GM19463 (cell line): ENCODE data around the gene IBTK.
"Not testable (repeated sequence)": the region's sequence is repeated elsewhere in the genome, so short reads cannot be mapped to it uniquely, and the experiment has no call there.

ENCODE experiments used
- ATAC-seq: cut with Tn5 transposase; IDR thresholded peaks from one replicate; pipeline ENCODE4 v1.9.1; 2021; ENCODE audit warnings: mild to moderate bottlenecking, moderate library complexity; ENCODE audit not compliant: unreplicated experiment

The IBTK gene, protein sequence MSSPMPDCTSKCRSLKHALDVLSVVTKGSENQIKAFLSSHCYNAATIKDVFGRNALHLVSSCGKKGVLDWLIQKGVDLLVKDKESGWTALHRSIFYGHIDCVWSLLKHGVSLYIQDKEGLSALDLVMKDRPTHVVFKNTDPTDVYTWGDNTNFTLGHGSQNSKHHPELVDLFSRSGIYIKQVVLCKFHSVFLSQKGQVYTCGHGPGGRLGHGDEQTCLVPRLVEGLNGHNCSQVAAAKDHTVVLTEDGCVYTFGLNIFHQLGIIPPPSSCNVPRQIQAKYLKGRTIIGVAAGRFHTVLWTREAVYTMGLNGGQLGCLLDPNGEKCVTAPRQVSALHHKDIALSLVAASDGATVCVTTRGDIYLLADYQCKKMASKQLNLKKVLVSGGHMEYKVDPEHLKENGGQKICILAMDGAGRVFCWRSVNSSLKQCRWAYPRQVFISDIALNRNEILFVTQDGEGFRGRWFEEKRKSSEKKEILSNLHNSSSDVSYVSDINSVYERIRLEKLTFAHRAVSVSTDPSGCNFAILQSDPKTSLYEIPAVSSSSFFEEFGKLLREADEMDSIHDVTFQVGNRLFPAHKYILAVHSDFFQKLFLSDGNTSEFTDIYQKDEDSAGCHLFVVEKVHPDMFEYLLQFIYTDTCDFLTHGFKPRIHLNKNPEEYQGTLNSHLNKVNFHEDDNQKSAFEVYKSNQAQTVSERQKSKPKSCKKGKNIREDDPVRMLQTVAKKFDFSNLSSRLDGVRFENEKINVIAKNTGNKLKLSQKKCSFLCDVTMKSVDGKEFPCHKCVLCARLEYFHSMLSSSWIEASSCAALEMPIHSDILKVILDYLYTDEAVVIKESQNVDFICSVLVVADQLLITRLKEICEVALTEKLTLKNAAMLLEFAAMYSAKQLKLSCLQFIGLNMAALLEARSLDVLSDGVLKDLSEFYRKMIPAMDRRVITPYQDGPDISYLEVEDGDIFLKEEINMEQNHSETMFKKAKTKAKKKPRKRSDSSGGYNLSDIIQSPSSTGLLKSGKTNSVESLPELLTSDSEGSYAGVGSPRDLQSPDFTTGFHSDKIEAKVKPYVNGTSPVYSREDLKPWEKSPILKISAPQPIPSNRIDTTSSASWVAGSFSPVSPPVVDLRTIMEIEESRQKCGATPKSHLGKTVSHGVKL (N-terminal part only)

DNA sequence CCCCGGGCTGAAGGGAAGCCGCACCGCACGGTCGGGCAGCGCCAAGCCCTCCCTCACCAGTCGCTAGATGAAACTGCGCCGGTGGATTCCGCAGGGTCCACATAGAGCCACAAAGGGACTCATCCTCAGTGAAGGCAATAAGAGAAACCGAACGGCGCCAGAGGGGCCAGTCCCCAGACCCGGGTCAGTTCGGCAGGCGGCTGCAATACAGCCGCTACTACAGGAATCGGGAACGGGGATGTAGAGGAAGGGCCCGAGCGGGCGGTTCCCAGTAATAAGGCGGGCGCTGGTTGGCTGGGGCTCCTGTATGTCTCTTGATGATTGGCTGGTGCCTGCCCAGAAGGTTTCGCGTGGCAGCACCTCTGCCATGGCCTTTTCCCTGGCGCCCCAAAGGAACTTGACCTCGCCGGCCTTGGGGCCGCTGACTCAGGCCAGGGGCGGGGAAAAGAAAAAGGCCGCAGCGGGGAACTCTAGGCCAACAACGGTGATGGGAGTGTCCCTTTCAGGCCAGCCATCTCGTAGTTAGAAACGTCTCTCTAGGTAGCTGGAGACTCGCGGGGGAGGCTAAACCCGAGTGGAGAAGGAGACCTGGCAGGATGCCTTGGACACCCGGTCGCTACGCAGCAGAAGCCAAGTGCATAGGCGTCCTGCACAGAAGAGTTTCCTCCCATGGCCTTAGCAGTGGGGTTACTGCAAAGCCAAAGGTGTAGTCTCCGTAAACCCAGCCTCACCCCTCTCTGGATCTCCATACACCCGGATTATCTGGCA, at the start of gene IBTK:
TSS of gene IBTK (minus strand) at position 240 of the 768 bp plus-strand sequence. CDS start 7,258 bp downstream, outside the sequence.
- ATAC-seq = peak; percentile 88

DNA sequence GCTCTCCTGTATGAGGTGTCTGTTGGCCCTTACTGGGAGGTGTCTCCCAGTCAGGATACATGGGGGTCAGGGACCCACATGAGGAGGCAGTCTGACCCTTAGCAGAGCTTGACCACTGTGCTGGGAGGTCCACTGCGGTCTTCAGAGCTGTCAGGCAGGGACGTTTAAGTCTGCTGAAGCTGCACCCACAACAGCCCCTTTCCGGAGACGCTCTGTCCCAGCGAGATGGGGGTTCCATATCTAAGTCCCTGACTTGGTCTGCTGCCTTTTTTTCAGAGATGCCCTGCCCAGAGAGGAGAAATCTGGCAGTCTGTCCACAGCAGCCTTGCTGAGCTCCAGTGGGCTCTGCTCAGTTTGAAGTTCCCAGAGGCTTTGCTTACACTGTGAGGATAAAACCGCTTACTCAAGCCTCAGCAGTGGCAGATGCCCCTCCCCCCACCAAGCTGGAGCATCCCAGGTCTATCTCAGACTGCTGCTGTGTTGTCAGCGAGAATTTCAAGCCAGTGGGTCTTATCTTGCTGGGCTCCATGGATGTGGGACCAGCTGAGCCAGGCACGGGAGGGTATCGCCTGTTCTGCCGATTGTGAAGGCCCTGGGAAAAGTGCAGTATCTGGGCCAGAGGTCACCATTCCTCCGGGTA, 36.3 kb upstream of the IBTK start:
- no peak for ATAC-seq

DNA sequence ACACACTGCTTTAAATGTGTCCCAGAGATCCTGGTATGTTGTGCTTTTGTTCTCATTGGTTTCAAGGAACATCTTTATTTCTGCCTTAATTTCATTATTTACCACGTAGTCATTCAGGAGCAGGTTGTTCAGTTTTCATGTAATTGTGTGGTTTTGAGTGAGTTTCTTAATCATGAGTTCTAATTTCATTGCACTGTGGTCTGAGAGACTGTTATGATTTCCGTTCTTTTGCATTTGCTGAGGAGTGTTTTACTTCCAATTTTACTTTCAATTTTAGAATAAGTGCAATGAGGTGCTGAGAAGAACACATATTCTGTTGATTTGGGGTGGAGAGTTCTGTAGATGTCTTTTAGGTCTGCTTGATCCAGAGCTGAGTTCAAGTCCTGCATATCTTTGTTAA, 34.0 kb upstream of the IBTK start:
- not testable (repeated sequence) for ATAC-seq

DNA sequence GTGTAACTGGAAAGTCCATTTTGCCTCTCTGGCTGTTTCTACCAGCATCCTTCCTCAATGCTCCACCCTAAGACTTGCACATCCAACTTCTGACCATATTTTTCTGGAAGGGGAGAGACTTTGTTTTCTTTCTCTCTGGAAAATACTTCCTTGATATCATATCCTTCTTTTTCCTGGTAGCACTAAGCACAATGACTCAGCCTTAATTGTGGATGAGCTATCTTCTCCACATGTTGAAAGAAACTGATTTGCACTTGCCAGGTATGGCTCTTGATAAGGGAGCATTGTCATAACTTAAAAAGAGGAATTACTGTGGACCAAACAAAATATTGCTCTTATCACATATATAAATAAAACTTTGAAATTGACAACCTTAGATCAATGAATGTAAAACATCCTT, 30.1 kb upstream of the IBTK start:
- ATAC-seq = no peak

DNA sequence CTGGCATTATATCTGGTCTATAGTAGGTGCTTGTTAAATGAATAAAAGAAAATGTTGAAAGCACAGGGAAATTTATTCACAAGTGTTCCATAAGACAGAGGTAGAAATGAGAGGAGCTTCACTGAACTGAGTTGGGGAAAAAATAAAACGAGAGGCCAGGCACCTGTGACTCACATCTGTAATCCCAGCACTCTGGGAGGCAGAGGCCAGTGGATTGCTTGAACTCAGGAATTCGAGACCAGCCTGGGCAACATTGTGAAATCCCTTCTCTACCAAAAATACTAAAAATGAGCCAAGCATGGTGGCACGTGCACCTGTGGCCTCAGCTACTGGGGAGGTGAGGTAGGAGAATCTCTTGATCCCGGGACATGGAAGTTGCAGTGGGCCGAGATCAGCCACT, 28.1 kb upstream of the IBTK start:
- no peak for ATAC-seq

DNA sequence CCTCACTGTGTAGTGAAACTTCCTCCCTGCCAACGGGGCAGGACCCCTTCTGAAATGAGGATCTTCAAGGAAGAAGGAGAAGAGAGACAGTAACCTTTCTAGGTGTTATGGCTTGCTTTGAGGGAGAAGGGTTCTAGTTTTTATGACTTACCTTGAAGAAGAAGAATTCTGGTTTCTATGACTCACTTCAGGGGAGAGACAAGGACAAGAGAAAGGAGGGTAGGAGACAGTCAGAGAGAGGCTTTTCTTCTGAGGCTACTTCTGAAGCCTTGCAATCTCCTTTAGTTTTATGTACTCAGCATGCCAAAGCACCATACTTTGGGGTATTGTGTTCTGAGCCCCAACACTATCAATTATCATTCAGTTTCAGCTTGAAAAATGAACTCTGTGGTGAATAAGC, 25.8 kb upstream of the IBTK start:
- ATAC-seq = no peak

DNA sequence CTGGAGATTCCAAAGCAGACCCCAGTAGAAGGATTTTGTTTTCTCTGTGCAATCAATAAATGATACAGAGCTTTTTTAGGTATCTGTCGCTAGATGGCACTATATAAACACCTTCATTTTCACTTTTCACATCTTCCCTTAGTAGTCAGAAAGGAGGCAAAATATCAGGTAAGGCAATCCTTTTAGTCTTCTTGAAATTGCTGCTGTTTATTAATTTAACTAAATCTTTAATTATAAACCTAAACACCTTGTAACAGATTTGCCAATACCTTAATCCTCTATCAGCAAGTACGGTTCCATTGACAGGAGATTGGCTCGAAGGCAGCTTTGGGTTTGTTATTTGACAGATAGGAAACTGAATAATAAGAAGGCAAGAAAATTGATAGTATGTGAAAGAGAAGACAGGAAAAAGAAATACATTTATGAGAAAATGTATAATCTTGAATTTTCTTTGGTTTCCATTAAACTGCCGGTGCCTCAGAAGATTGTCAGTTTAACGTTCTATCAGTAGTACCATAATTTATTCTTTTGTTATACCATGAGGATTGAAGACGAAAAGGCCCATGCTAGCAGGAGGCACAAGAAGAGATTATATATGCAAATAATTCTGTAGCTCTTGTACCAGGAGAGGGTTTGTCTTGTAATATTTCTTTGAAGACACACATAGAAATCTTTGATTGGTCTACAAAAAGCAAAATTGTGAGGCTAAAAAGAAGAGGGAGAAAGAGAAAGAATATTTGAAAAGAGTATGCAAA, 23.5 kb upstream of the IBTK start:
- peak; percentile 54 for ATAC-seq

DNA sequence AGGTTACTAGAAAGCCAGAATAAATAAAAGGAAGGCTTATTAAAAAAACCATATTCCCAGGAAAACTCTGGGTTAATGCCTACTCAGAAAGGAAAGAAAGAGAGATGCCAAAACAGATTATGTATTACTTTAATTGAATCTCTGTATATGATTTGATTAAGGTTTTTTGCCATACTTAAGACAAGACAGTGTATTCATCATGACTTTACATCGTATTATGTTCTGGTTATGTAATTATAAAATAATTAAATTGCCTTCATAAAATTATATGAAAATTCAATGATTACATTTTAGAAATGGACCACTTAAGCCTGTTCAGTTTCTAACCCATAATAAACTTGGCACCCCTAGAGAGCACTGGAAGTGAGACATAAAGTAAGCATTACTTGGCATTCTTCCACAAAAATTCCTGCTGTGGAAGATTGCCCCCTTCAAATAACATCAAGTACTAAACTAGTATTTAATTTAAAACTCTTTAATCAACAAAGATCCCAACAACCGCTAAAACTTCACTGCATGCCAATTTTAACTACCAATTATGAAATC, 20.8 kb upstream of the IBTK start:
- no peak for ATAC-seq

DNA sequence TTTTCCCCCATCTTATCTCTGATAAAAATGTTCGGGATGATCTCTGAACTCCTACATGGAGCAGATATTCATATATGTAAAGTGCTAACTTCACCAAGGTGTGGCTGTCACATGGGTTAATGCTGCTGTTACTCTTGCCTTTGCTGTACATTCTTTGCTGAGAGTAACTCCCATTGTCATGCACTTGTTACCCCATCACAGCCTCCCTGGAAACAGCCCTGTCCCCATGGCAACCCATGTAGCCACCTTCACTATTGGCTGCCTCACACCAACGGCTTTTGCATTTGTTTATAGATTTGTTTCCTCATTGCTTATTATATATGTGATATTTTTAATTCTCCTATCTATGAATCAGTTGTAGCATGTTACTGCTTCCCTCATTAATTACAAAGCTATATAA, 17.3 kb upstream of the IBTK start:
- no peak for ATAC-seq

DNA sequence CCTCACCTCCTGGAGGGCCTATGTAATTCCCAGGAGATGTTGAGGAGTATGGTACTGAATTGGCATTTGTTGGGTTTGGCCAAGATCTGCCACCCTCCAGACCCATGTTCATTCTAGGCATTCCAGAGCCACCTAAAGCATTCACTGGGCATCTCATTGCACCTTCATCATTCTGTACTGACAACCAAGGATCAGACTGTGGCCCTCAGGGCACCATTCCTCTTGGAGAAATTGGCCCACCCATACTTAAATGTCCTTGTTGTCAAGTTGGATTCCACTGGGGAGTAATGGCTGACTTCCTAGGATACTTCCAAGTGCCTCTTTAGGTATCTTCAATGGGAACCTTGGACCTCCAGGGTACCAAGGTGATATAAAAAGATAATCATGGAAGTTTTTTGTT, 16.8 kb upstream of the IBTK start:
- no peak for ATAC-seq

DNA sequence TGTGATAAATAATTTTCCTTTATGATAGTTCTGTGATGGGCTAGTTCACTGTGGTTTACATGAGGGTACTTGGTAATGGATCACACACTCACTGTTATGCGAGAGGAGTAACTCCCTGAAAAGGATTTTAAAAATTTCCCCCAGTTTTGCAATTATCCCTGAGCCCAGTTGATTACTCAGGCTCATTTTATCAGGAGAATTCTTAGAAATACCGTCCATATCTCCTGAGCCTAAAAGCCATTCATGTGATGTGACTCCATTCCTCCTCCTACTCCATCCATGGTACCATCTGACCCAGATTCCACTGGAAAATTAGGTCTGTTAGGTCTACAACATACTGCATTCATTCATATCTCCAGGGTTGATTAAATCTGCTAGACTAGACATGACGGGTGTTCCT, 16.4 kb upstream of the IBTK start:
- ATAC-seq = no peak

DNA sequence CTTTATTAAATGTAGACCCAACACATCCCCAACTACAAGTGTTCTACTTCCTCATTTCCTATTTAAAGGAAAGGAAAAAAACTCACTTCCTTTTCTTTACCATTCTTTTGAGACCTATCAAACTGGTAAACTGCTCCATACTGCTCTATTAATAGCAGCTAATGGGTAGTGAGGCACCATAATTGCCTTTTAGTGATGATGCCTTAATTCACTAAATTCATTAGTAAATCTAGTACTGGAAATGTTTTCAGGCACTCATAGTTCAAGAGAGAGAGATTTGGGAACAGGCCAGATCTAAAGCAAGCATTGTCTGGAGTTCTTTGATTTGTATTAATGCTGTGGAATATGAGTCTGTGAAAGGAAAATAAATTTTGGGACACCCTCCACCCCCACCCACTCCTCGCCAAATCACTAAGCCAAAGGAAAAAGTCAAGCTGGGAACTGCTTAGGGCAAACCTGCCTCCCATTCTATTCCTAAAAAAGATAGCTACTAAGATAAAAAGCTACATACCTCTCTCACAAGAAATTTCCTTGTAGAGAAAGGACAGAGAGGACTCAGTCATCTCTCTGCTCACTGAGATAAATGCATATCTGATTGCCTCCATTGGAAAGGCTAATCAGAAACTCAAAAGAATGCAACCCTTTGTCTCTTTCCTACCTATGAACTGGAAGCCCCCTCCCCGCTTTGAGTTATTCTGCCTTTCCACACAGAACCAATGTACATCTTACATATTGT, 13.6 kb upstream of the IBTK start:
- ATAC-seq = no peak

DNA sequence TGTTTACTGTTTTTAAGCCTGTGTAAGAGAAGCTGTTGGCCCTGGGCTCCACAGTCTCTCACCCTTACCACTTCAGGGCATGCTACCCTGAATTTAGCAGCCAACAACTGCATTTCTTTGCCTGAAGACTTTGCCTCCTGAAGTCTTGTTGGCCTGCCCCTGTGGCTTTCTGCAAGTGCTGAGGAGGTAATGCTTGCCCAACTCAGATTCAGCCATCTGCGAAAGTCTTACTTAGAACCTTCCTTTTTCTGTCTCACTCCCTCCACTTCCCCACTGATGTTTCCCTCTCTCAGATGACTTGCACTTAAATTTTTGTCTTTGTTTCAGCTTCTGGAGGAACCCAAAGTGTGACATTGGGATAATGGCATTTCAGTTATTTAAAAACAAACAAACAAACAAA, 11.8 kb upstream of the IBTK start:
- ATAC-seq = no peak

DNA sequence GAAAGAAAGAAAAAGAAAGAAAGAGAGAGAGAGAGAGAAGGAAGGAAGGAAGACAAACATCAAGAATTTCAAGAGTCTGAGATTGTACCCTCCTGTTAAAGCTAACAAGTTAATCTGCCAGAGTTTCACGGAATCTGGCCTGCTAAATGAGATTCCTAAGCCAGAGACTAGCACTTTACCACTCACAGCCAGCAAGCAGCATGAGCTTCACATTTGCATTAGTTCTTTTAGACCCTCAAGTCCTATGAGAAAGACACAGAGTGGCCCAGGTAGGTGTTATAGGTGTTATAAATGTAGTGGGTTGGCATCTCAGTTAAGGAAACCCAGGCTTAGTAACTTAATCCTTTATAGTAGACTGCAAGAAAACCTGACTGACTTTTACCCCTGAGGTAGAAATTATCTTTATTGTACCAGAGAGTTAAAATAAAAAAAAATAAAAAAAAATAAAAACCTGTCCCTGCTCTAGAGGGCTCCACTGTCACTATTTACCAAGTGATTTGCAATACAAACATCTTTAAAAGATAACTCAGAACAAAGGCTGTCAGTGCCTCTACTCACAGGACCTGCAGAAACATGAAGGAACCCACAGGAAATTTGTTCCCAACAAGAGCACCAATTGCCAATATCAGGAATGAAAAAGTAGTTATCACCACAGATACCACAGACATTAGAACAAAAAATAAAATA, 9.7 kb upstream of the IBTK start:
- ATAC-seq = no peak

DNA sequence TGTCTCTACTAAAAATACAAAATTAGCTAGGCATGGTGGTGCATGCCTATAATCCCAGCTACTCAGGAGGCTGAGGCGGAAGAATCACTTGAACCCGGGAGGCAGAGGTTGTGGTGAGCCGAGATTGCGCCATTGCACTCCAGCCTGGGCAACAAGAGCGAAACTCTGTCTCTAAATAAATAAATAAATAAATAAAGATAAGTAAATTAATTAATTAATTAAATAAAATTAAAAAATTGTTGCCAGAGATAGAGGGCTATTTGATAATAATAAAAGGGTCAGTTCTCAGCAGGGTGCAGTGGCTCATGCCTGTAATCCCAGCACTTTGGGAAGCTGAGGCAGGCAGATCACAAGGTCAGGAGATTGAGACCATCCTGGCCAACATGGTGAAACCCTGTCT, 7.2 kb upstream of the IBTK start:
- ATAC-seq = not testable (repeated sequence)

DNA sequence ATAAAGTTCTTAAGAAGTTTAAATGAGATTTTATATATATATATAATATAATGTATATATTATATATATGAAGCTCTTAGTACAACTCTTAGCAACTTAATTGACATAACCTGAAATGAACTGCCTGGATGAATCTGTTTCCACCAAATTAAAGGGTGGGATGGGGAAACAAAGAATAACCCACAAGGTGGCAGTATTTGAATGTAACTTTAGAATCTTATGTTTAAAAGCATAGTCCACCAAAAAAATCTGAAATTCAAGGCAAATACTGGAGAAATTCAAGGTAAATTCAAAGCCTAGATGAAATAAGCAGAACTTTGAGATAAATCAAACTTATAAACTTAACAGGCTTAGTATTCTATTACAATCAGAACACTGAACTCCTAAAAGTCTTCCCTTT, 4.4 kb upstream of the IBTK start:
- no peak for ATAC-seq

DNA sequence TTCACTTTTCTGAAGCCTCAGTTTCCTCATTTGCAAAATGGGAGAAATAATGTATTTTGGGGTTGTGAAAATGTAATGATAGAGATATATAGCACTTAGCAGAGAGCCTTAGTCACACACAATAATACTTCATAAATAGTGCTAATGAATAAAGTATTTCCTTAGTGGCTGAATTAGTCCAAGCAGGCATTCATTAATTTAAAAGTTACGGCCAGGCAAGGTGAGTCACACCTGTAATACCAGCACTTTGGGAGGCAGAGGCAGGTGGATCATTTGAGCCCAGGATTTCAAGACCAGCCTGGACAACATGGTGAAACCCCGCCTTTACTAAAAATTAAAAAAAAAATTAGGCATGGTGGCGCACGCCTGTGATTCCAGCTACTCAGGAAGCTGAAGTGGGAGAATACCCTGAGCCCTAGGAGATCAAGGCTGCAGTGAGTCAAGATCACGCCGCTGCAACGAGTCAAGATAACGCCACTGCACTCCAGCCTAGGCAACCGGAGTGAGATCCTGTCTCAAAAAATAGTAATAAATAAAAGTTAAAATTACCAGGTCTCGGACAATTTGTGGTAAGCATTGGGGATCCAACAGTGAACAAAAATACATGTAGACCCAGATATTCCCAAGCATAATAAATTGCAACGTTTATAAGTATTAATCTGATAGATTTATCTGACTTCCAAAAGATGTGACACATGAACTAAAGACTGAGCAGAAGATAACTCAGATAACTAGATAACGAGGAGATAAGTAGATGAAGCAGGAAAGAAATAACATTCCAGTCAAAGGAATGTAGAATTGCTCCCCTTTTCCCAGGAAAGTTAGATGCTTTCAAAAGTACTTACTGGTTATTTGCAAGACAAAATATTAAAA, 2.1 kb upstream of the IBTK start:
- ATAC-seq = no peak
